ENCODE measurements around the gene SLC4A8. TPM values are rescaled to one million over a fixed set of nuclear protein-coding genes. Genes with fewer than 3 reads are reported as not detected.

SLC4A8 gene
- polyA plus RNA-seq, 1 donor (not counting 4 experiments of a cell fraction or from before 2014, with no cell fraction given), result 2.3 TPM

GRCh38 chr12:51528852-51529650 is 104.4 kb downstream of the SLC4A8 start:
- DNase-seq (ENCODE audit: low read depth, low spot score) (no peak), FAIRE-seq (no peak)
- H3K27me3 ChIP-seq (ENCODE audit: control insufficient read depth, extremely low read depth, insufficient read depth, low read length), result peaks cover 13% of the 10 kb centered on the region
- H4K20me1 ChIP-seq (ENCODE audit: control insufficient read depth, extremely low read depth, insufficient read depth, low read length), result no peaks in the 10 kb centered on the region
- no peak overlapping the region for H3K9ac ChIP-seq (ENCODE audit: control insufficient read depth, extremely low read depth, insufficient read depth, low read length)
- no peaks in the 10 kb centered on the region for H3K9me3 ChIP-seq (ENCODE audit: control insufficient read depth, low read depth, low read length)
- no peak overlapping the region for H3K27ac ChIP-seq (ENCODE audit: control insufficient read depth, insufficient read depth, low read length)
- H3K79me2 ChIP-seq (ENCODE audit: control insufficient read depth, insufficient read depth, low read length), result no peaks in the 10 kb centered on the region
- no peak overlapping the region for H2AFZ ChIP-seq (ENCODE audit: control insufficient read depth, low read length)
- TF ChIP-seq CTCF (optimal IDR thresholded peaks at IDR 0.05 in 1 of 3, IDR thresholded peaks at IDR 0.05 in 1 of 3, conservative IDR thresholded peaks at IDR 0.05 in 1 of 3; ENCODE audit: extremely low read depth in 1 of 3, insufficient read depth in 2 of 3, low read length in 3 of 3) (no peak), EZH2 (IDR thresholded peaks at IDR 0.05; ENCODE audit: low read length) (no peak)
- H3K4me3 ChIP-seq (ENCODE audit: control insufficient read depth in 2 of 3, extremely low read depth in 1 of 3, insufficient read depth in 2 of 3, low read depth in 1 of 3, low read length in 3 of 3), result no peak overlapping the region
- H3K4me1 ChIP-seq (ENCODE audit: control insufficient read depth, extremely low read depth, insufficient read depth, low read length), result peaks cover 4% of the 10 kb centered on the region
- H3K36me3 ChIP-seq (ENCODE audit: control insufficient read depth in 2 of 2, extremely low read depth in 1 of 2, insufficient read depth in 2 of 2, low read length in 2 of 2), result no peaks in the 10 kb centered on the region
- dilution Hi-C loops (cut with MboI; ENCODE audit: extremely low pct_ligation_motif_present, low sequenced_read_pairs), result no loop called here
- no peaks in the 10 kb centered on the region for H3K9me1 ChIP-seq (ENCODE audit: control insufficient read depth, extremely low read depth, insufficient read depth, low read length)
- H3K4me2 ChIP-seq (ENCODE audit: control insufficient read depth, extremely low read depth, insufficient read depth, low read depth, low read length), result no peak overlapping the region

GRCh38 chr12:51529651-51529970 is 105.0 kb downstream of the SLC4A8 start:
- H3K9ac ChIP-seq (ENCODE audit: control insufficient read depth, extremely low read depth, insufficient read depth, low read length), result no peak overlapping the region
- H3K9me1 ChIP-seq (ENCODE audit: control insufficient read depth, extremely low read depth, insufficient read depth, low read length), result no peaks in the 10 kb centered on the region
- FAIRE-seq, result no peak
- TF ChIP-seq EZH2 (IDR thresholded peaks at IDR 0.05; ENCODE audit: low read length) (no peak), CTCF (optimal IDR thresholded peaks at IDR 0.05 in 1 of 3, IDR thresholded peaks at IDR 0.05 in 1 of 3, conservative IDR thresholded peaks at IDR 0.05 in 1 of 3; ENCODE audit: extremely low read depth in 1 of 3, insufficient read depth in 2 of 3, low read length in 3 of 3) (no peak)
- peaks cover 13% of the 10 kb centered on the region for H3K27me3 ChIP-seq (ENCODE audit: control insufficient read depth, extremely low read depth, insufficient read depth, low read length)
- H3K36me3 ChIP-seq (ENCODE audit: control insufficient read depth in 2 of 2, extremely low read depth in 1 of 2, insufficient read depth in 2 of 2, low read length in 2 of 2), result no peaks in the 10 kb centered on the region
- H4K20me1 ChIP-seq (ENCODE audit: control insufficient read depth, extremely low read depth, insufficient read depth, low read length), result no peaks in the 10 kb centered on the region
- peaks cover 4% of the 10 kb centered on the region for H3K4me1 ChIP-seq (ENCODE audit: control insufficient read depth, extremely low read depth, insufficient read depth, low read length)
- no peaks in the 10 kb centered on the region for H3K79me2 ChIP-seq (ENCODE audit: control insufficient read depth, insufficient read depth, low read length)
- H3K9me3 ChIP-seq (ENCODE audit: control insufficient read depth, low read depth, low read length), result no peaks in the 10 kb centered on the region
- DNase-seq (ENCODE audit: low read depth, low spot score), result no peak
- dilution Hi-C loops (cut with MboI; ENCODE audit: extremely low pct_ligation_motif_present, low sequenced_read_pairs), result no loop called here
- no peak overlapping the region for H3K4me2 ChIP-seq (ENCODE audit: control insufficient read depth, extremely low read depth, insufficient read depth, low read depth, low read length)
- no peak overlapping the region for H2AFZ ChIP-seq (ENCODE audit: control insufficient read depth, low read length)
- H3K27ac ChIP-seq (ENCODE audit: control insufficient read depth, insufficient read depth, low read length), result no peak overlapping the region
- H3K4me3 ChIP-seq (ENCODE audit: control insufficient read depth in 2 of 3, extremely low read depth in 1 of 3, insufficient read depth in 2 of 3, low read depth in 1 of 3, low read length in 3 of 3), result no peak overlapping the region
